H1 (cell line): ENCODE data around the gene SLC2A5. TPM values are rescaled to one million over a fixed set of nuclear protein-coding genes. Genes with fewer than 3 reads are reported as not detected.

Source experiments
- POLR2A ChIP-seq, 2 experiments: IDR thresholded peaks; 1 replicate in 1 of 2; 2 replicates in 1 of 2; pipeline ENCODE4 v1.6.1; 2011; ENCODE audit warnings: low read depth in 2 of 2, low read length in 2 of 2, mild to moderate bottlenecking in 2 of 2; ENCODE audit errors: control extremely low read depth in 1 of 2
- polyA plus RNA-seq, 7 experiments: library from polyadenylated mRNA; depleted of rRNA in 3 of 7; stranded (reverse) in 5 of 7; unstranded in 2 of 7; fragments of >200 nt in 5 of 7; fragments of 200-250 nt in 2 of 7; gene quantifications; 1 replicate in 5 of 7; 2 replicates in 1 of 7; 4 replicates in 1 of 7; pipeline versions ENCODE4 v1.2.1 to v1.2.3, GENCODE V29; 2011 to 2013; ENCODE audit warnings: missing spikeins in 2 of 7, mixed read lengths in 2 of 7
- total RNA-seq: library from RNA; stranded (reverse); fragmentation: NEBNext Ultra II Directional; extraction: Animal tissue kit (Norgen Biotek cat#: 25700); gene quantifications from 2 replicates; pipeline ENCODE4 v1.2.1, GENCODE V29; 2021
- TF ChIP-seq, protein P1 (sequence below), 3 experiments: IDR thresholded peaks; 1 replicate in 2 of 3; 2 replicates in 1 of 3; pipeline versions ENCODE4 v1.5.1 to v1.6.1; 2011; ENCODE audit warnings: low read length in 3 of 3, mild to moderate bottlenecking in 3 of 3, inconsistent platforms in 2 of 3, low read depth in 1 of 3, moderate library complexity in 1 of 3; ENCODE audit not compliant: insufficient read depth in 1 of 3; ENCODE audit errors: control extremely low read depth in 1 of 3

SLC2A5 gene
- total and polyA plus RNA-seq, 2 of the 8 experiments (the other 6 are each of a cell fraction or from before 2014, with no cell fraction given) = 0.12 TPM; not detected in 1

DNA sequence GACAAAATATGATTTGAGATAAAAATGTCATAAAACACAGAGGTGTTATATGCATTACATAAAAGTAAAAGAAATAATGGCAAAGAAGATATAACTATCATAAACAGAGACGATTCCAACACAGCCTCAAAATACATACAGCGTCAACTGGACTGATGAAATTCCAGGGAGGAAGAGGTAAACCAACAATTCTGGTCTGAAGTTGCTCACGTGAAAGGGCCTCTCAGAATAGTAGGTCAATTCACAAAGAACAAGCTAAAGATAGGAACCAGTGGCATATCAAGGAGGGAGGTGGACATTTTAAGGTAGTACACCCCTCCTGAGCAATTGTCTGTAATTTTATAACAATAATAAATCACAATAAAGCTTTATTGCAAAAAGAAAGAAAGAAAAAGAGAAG, 18.6 kb downstream of the SLC2A5 start (continued):
- TF ChIP-seq, protein P1, sequence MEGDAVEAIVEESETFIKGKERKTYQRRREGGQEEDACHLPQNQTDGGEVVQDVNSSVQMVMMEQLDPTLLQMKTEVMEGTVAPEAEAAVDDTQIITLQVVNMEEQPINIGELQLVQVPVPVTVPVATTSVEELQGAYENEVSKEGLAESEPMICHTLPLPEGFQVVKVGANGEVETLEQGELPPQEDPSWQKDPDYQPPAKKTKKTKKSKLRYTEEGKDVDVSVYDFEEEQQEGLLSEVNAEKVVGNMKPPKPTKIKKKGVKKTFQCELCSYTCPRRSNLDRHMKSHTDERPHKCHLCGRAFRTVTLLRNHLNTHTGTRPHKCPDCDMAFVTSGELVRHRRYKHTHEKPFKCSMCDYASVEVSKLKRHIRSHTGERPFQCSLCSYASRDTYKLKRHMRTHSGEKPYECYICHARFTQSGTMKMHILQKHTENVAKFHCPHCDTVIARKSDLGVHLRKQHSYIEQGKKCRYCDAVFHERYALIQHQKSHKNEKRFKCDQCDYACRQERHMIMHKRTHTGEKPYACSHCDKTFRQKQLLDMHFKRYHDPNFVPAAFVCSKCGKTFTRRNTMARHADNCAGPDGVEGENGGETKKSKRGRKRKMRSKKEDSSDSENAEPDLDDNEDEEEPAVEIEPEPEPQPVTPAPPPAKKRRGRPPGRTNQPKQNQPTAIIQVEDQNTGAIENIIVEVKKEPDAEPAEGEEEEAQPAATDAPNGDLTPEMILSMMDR (IDR thresholded peaks at IDR 0.05; ENCODE audit: control extremely low read depth in 1 of 3, insufficient read depth in 1 of 3, low read depth in 1 of 3, low read length in 3 of 3) = no peak
- no peak for TF ChIP-seq POLR2A (IDR thresholded peaks at IDR 0.05; ENCODE audit: control extremely low read depth in 1 of 2, low read depth in 2 of 2, low read length in 2 of 2)
